NT2/D1 (cell line): ENCODE results near the gene CEP97.

Source experiments
- DNase-seq: peaks from one replicate; pipeline ENCODE4 v3.0.0-alpha.2; 2011; ENCODE audit warnings: low read depth, low spot score
- H3K27me3 ChIP-seq: 2 replicates; pipeline ENCODE4 v1.6.0; 2011; ENCODE audit warnings: mild to moderate bottlenecking; ENCODE audit not compliant: insufficient read length, insufficient read depth
- H3K36me3 ChIP-seq: 2 replicates; pipeline ENCODE4 v1.6.1; 2011; ENCODE audit warnings: mild to moderate bottlenecking, low read length, mixed read lengths; ENCODE audit not compliant: insufficient read depth, insufficient read length
- H3K4me1 ChIP-seq: 2 replicates; pipeline ENCODE4 v1.5.1; 2011; ENCODE audit not compliant: insufficient read depth, insufficient read length
- H3K4me3 ChIP-seq: 2 replicates; pipeline ENCODE4 v1.5.1; 2011; ENCODE audit warnings: low read depth; ENCODE audit not compliant: insufficient read length
- H3K9ac ChIP-seq: 2 replicates; pipeline ENCODE4 v1.6.0; 2011; ENCODE audit warnings: low read depth; ENCODE audit not compliant: insufficient read length
- H3K9me3 ChIP-seq: 2 replicates; pipeline ENCODE4 v1.5.1; 2011; ENCODE audit warnings: mild to moderate bottlenecking, low read length; ENCODE audit not compliant: insufficient read depth
- SUZ12 ChIP-seq: IDR thresholded peaks from 2 replicates; pipeline ENCODE4 v1.6.1; 2011; ENCODE audit not compliant: insufficient read length, insufficient read depth; ENCODE audit errors: extremely low read depth
- YY1 ChIP-seq: IDR thresholded peaks from 2 replicates; pipeline ENCODE4 v1.6.1; 2011; ENCODE audit not compliant: insufficient read length, insufficient read depth
- ZNF274 ChIP-seq: IDR thresholded peaks from 2 replicates; pipeline ENCODE4 v1.6.1; 2011; ENCODE audit warnings: mild to moderate bottlenecking, low read depth, low read length

CEP97 gene

DNA sequence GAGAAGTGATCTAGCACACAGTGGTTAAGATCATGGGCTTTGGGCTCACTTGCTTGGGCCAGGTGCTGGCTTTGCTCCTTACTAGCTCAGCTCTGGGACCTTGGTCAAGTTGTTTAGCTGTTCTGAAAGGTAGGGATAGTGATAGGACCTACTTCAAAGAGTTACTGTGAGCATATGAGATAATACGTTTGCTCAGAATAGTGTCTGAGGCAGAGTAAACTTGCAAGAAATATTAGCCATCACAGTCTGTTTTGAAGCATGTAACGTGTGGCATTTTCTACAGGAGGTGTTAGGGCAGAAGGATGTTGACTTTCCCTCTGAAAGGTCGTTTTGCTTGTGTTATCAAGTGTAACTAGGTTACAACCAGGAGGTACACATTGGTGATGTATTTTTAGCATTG, 90.4 kb downstream of the CEP97 start:
- peaks cover 12% of the 10 kb centered on the region for H3K36me3 ChIP-seq
- H3K9ac ChIP-seq: no peak overlapping the region
- no peak for DNase-seq
- TF ChIP-seq YY1 (no peak), ZNF274 (no peak), SUZ12 (no peak)
- H3K9me3 ChIP-seq: no peaks in the 10 kb centered on the region
- no peaks in the 10 kb centered on the region for H3K4me1 ChIP-seq
- no peaks in the 10 kb centered on the region for H3K27me3 ChIP-seq
- no peak overlapping the region for H3K4me3 ChIP-seq

DNA sequence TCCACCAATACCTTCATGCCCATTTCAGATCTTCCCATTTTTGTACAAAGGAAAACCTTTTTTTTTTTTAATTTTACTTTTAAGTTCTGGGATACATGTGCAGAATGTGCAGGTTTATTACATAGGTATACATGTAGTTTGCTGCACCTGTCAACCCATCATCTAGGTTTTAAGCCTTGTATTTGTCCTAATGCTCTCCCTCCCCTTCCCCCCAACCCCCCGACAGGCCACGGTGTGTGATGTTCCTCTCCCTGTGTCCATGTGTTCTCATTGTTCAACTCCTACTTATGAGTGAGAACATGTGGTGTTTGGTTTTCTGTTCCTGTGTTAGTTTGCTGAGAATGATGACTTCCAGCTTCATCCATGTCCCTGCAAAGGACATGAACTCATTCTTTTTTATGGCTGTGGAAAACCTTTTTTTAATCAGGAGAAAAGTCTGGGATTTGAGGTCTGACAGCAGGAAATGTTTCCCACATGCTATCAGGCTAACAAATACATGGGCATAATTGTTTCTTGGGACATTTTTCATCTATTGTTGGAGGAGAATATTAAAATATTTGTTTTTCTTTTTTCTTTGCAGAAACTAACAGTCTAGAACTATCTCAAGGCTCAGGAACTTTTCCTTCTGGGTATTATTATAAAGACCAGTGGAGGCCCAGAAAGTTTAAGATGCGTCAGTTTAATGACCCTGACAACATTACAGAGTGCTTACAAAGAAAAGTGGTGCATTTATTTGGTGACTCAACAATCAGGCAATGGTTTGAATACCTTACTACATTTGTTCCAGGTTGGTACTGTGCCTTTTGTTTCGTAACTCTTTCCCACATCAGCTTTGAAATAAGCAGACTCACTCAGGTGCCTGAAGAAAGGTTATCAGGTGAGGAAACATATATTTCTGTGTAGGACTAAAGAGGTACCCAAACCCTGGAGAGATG, 92.1 kb downstream of the CEP97 start:
- Histone ChIP-seq H3K4me1 (no peaks in the 10 kb centered on the region), H3K4me3 (no peak overlapping the region), H3K9me3 (no peaks in the 10 kb centered on the region), H3K9ac (no peak overlapping the region), H3K36me3 (peaks cover 17% of the 10 kb centered on the region), H3K27me3 (no peaks in the 10 kb centered on the region)
- no peak for DNase-seq
- TF ChIP-seq SUZ12 (no peak), ZNF274 (no peak), YY1 (no peak)

DNA sequence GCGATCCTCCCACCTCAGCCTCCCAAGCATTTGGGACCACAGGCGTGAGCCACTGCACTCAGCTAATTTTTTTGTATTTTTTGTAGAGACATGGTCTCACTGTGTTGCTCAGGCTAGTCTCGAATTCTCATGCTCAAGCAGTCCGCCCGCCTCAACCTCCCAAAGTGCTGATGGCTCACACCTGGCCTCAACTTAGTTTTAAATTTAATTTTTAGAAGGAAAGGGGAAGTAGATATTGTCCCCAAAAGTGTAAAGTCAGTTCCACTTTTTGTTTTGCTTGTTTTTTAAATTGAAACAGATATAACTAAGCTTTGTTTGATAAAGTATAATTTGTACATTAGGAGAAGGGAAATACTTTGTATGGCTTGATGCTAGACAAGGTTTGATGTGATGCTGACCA, 93.6 kb downstream of the CEP97 start:
- DNase-seq: no peak
- Histone ChIP-seq H3K9ac (no peak overlapping the region), H3K9me3 (no peaks in the 10 kb centered on the region), H3K36me3 (peaks cover 25% of the 10 kb centered on the region), H3K4me3 (no peak overlapping the region), H3K27me3 (no peaks in the 10 kb centered on the region), H3K4me1 (no peaks in the 10 kb centered on the region)
- TF ChIP-seq SUZ12 (no peak), YY1 (no peak), ZNF274 (no peak)

DNA sequence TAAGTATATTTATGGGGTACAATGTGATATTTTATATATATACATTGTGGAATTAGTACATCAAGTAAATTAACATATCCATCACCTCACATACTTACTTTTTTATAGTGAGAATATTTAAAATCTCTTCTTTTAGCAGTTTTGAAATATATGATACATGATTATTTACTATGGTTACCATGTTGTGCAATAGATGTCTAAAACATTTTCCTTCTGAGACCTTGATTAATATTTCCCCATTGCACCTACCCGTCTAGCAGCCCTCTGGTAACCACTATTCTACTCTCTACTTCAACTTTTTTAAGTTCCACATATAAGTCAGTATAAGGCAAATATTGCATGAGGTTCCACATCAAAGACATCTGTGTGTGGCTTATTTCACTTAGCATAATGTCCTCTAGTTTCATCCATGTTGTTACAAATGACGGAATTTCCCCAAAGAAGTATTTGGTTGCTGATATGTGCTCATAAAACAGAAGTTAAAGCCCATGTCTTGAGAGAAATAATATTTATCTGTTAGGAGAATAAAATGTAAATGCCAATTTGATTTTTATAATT, 95.3 kb downstream of the CEP97 start:
- no peak for TF ChIP-seq SUZ12
- no peak for TF ChIP-seq ZNF274
- TF ChIP-seq YY1: no peak
- no peak for DNase-seq
- Histone ChIP-seq H3K9me3 (no peaks in the 10 kb centered on the region), H3K9ac (no peak overlapping the region), H3K27me3 (no peaks in the 10 kb centered on the region), H3K36me3 (peaks cover 25% of the 10 kb centered on the region), H3K4me3 (no peak overlapping the region), H3K4me1 (no peaks in the 10 kb centered on the region)
